ENCODE results near the gene DRC7.

The DRC7 gene

GRCh38 chr16:57749101-57749692 lies 54.6 kb downstream of the DRC7 start:
- no peak for TF ChIP-seq FOXP2 (optimal IDR thresholded peaks at IDR 0.05; ENCODE audit: borderline replicate concordance, extremely low read depth, extremely low read length, insufficient read depth)

GRCh38 chr16:57749856-57750452 lies 55.3 kb downstream of the DRC7 start:
- TF ChIP-seq POLR2AphosphoS5 (IDR thresholded peaks at IDR 0.05; ENCODE audit: low read depth, low read length), result no peak

- TF ChIP-seq FOXP2 (optimal IDR thresholded peaks at IDR 0.05; ENCODE audit: borderline replicate concordance, extremely low read depth, extremely low read length, insufficient read depth) (no peak), POLR2AphosphoS5 (IDR thresholded peaks at IDR 0.05; ENCODE audit: low read depth, low read length) (no peak), TAF1 (IDR thresholded peaks at IDR 0.05; ENCODE audit: borderline replicate concordance, insufficient read depth, low read length) (no peak), SIN3A (IDR thresholded peaks at IDR 0.05; ENCODE audit: borderline replicate concordance, insufficient read depth, low read length) (no peak), REST (IDR thresholded peaks at IDR 0.05; ENCODE audit: insufficient read depth in 1 of 2, low read depth in 2 of 2, low read length in 2 of 2) (no peak)
These were observed 56.4 kb downstream of the DRC7 start for GRCh38 chr16:57750796-57751538.

- TF ChIP-seq TAF1 (IDR thresholded peaks at IDR 0.05; ENCODE audit: borderline replicate concordance, insufficient read depth, low read length) (no peak), REST (IDR thresholded peaks at IDR 0.05; ENCODE audit: insufficient read depth in 1 of 2, low read depth in 2 of 2, low read length in 2 of 2) (no peak), SIN3A (IDR thresholded peaks at IDR 0.05; ENCODE audit: borderline replicate concordance, insufficient read depth, low read length) (no peak), POLR2AphosphoS5 (IDR thresholded peaks at IDR 0.05; ENCODE audit: low read depth, low read length) (no peak), FOXP2 (optimal IDR thresholded peaks at IDR 0.05; ENCODE audit: borderline replicate concordance, extremely low read depth, extremely low read length, insufficient read depth) (no peak)
These were observed 57.1 kb downstream of the DRC7 start for GRCh38 chr16:57751539-57752202.

GRCh38 chr16:57752203-57752580 lies 57.6 kb downstream of the DRC7 start:
- TF ChIP-seq REST (IDR thresholded peaks at IDR 0.05; ENCODE audit: insufficient read depth in 1 of 2, low read depth in 2 of 2, low read length in 2 of 2) (no peak), FOXP2 (optimal IDR thresholded peaks at IDR 0.05; ENCODE audit: borderline replicate concordance, extremely low read depth, extremely low read length, insufficient read depth) (no peak), SIN3A (IDR thresholded peaks at IDR 0.05; ENCODE audit: borderline replicate concordance, insufficient read depth, low read length) (no peak), POLR2AphosphoS5 (IDR thresholded peaks at IDR 0.05; ENCODE audit: low read depth, low read length) (no peak), TAF1 (IDR thresholded peaks at IDR 0.05; ENCODE audit: borderline replicate concordance, insufficient read depth, low read length) (no peak)
